HG02943 (cell line): Measurements from ENCODE around the gene RNU6-9.

Experiments
- ATAC-seq: cut with Tn5 transposase; IDR thresholded peaks from one replicate; pipeline ENCODE4 v1.9.1; 2021; ENCODE audit warnings: mild to moderate bottlenecking, low read depth, moderate library complexity; ENCODE audit not compliant: unreplicated experiment

Gene RNU6-9

DNA sequence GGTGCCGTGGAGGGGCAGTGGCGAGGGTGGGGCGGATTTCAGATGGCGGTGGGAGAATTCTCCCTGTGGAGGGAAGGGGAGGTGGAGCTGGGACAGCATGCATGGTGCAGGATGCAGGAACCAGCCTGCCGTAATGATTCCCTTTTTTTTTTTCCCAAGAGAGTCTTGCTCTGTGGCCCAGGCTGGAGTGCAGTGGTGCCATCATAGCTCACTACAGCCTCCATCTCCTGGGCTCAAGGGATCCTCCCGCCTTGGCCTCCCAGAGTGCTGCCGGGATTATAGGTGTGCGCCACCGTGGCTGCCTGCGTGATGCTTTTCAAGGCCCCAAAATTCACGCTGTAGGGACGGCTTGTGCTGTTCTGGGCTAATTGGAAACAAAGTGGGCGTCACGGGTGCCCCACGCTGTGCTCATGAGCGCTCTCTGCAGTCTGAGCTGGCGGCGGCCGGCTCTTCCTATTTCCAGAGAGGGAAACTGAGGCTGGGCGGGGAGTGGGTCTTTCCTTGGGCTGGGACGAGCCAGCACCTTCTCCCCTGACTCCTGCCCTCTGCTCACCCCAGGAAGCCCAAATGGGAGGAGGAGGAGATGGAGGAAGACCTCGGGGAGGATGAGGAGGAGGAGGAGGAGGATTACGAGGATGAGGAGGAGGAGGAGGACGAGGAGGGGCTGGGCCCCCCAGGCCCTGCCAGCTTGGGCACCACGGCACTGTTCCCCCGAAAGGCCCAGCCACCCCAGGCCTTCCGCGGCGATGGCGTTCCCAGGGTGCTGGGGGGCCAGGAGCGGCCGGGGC is 38.8 kb downstream of the RNU6-9 start:
- no peak for ATAC-seq

DNA sequence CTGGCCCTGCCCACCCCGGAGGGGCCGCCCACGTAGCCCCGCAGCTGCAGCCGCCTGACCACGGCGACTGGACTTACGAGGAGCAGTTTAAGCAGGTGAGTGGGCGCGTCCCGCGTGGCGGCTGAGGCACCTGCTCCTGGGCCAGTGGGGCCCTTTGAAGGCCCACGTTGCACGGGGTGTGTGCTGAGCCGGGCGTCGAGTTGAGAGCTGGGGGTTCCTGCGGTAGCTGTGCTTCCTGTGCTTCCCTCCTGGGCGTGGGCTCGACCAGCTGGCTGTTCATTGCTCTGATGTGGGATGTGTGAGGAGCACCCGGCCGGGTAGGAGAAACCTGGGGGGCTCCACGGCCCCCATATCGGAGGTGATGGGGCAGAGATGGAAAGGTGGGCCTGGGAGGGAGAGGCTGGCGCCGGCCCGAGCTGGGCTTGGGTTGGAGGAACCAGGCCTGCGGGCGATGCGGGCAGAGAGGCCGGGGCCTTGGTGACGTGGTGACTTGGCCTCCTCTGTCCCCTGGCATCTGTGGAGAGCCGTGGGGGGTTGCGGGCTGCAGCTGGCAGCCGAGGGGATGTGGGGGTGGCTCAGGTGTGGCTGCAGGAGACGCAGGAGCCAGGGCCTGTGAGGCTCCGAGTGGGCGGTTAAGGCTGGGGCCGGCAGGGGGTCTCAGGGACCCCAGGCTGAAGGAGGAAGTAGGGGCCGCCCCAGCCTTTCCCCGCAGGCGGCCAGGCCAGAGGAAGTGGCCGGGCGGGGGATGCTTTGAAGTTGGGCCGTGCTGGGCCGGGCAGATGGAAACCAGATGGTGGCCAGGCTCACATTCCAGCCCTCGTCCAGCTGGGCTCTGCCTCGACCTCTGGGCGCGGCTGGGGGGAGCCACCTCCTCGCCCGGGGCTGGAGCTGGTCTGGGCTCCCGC is 39.6 kb downstream of the RNU6-9 start:
- ATAC-seq = no peak

DNA sequence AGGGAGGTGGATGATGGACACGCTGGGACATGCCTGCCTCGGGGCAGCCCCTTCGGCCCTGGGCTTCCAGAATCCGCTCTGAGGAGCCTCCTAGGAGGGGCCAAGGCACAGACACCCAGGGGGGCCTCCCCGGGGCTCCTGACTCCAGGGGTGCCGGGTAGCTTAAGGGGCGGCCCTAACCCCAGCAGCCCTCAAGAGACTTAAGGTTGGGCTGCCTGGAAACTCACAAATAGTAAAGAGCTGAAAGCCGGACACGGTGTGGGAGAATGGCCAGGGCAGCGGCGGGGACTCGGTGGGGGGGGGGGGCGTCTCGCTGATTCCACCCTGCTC is 40.2 kb downstream of the RNU6-9 start:
- no peak for ATAC-seq

DNA sequence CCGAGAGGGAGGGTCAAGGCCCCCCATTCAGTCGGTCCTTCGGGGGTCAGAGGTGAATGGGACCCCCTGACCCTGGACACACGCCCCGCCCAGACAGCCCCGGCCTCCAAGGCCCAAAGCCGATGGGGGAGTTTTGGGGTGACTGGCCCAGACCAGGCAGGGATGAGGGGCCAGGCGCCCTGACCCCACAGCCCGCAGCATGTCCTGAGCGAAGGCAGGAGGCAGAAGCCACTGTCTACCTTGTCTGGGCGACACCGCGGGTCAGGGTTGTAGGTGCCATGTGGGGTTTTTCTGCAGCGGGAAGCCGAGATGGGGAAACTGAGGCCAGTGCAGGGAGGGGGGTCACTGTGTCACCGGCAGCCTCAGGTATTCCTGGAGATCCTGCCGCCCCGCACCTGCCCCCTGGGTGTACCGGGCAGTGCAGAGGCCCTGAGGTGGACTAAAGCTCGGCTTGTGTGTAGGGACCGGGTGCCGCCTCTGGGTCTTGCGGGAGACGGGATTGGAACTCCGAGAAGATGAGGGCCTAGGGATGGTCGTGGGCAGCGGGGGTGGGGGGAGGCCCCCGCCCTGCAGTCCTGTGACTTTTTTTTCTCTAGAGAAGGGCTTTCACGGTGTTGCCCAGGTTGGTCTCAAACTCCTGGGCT is 41.0 kb downstream of the RNU6-9 start:
- ATAC-seq = no peak

DNA sequence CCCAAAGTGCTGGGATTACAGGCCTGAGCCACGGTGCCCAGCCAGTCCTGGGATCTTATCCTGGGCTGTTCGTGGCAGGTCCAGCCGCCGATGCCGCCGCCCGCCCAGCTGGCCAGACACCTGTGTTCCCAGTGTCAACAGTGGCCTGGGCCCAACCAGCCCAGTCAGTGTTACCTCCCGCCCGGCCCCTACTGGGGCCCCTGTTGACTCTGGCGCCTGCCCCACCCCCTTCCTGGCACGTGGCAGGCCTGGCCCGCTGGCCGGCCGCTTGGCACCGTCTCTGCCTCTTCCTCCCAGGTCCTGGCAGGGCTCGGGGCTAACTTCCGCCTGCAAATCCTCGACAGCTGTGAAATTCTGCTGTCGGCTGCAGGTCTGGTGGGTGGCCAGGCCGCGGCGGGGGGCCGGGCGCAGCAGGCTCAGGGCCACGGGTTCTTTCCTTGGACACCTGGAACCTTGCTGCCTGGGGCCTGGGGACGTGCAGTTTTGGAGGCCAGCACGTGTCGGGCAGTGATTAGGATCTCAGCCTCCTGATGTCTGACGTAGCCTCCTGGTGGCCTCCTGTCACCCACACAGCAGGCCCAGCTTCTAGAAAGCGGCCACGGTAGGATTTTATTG is 41.7 kb downstream of the RNU6-9 start:
- no peak for ATAC-seq

DNA sequence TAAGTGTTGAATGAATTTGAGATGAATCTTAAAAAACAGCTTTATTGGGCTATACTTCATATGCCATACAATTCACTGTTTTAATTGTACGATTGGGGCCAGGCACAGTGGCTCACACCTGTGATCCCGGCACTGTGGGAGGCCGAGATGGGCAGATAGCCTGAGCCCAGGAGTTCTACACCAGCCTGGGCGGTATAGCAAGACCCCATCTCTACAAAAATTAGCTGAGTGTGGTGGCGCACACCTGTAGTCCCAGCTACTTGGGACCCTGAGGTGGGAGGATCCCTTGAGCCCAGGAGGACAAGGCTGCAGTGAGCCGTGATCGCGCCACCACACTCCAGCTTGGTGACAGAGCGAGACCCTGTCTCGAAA is 42.9 kb downstream of the RNU6-9 start:
- no peak for ATAC-seq

DNA sequence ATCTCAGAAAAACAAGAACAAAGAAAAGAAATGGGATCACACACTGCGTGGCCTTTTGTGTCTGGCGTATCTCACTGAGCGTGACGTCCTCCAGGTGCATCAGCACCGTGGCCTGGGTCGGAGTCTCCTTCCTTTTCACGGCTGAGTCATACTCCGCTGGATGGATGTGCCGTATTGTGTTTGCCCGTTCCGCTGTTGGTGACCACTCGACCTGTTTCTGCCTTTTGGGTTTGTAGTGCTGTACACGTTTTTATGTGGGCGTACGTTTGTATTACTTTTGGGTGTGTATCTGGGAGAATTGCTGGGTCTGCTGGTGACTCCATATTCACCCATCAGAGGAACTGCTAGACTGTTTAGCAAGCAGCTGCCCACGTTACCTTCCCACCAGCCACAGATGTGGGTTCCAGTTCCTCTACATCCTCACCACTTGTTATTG is 44.0 kb downstream of the RNU6-9 start:
- ATAC-seq = no peak

DNA sequence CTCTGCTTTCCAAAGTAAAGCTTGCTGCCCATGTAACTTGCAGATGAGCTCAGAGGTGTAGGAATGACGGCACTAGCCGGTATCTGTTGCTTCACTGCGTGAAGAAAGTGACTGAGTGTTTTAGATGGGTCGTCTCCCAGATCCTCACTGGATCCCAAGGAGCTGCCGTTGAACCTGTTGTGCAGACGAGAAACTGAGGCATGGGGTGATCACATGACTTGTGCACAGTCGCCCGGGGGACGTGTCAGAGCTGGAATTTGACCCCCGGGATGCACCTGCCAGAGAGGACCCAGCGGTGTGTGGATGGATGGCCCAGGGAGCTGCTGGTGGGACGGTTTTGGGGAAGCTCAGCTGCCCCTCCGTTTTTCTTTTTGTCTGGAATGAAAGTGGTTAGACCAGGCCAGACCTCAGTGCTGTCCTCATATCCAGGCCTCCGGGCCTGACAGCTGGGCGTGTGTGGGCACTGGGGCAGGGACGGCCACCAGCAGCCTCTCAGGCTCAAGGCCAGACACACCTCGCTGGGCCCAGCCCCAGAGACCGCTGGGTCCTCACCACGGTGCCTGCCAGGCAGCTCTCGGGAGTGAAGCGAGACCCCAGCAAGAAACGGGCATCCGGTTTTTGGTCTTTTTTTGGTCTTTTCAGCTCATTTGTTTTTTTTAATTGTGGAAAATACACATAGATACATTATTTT is 45.1 kb downstream of the RNU6-9 start:
- no peak for ATAC-seq

DNA sequence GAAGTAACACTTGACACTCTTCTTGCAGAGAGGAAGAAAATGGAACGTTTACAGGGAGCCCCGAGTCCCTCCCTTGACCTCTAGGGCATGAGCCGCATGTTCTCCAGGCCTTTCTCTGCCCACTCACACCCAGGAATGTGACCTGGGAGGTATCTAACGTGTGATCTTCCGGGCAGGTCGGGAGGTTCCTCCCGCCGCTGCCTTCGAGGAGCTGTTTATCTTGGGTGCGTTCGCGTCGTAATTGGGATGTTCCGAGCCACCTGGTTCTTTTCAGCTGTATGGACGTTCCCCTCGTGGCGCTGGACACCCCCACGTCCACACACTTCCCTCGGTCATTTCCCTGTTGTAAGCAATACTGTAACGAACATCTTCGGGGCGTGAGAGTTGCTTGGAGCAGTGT is 46.2 kb downstream of the RNU6-9 start:
- ATAC-seq = no peak

DNA sequence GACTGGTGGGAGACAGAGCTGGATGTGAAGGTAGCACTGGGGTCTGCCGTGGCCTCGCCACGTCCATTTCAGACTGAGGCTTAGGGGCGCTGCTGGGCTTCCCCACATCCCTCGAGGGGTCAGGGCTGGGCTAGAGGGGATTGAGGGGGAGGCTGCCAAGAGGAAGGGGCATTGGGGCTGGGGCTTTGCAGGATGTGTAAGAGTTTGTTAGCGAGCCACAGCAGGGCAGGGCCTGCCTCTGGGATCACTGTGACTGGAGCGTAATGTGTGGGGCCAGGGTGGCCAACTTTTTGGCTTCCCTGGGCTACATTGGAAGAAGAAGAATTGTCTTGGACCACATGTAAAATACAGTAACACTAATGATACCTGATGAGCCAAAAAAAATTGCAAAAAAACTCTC is 46.6 kb downstream of the RNU6-9 start:
- ATAC-seq = no peak

DNA sequence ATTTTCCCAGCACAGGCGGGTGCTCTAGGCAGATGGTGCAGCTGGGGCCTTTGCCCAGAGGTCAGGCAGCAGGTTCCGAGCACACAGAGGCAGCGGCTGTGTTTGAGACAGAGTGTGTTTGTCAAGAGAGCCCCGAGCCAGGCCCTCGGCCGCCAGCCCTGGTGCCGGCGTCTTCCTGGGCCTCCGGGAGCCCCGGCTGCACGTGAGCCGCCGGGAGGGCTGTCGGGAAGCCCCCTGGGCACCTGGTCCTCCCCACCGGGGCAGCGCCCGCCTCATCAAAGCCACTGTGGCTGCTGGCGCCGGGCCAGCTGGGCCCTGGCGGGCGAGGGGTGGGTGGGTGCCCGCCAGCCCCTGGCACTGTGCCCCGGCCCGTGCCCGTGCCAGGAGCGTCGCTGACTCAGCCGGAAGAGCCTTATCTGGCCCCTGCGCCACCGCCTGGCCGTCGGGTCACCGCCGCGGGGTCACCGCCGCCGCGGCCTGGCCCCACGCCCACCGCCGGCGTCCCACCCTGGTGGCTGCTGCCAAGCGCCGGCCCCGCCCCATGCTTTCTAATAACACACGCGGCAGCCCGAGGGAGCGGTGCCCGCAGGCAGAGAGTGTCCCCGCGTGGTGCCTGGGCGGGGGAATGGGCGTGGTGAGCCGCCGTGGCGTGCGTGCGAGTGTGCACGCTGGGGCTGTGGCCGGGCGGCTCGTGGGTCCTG is 47.5 kb downstream of the RNU6-9 start:
- no peak for ATAC-seq

DNA sequence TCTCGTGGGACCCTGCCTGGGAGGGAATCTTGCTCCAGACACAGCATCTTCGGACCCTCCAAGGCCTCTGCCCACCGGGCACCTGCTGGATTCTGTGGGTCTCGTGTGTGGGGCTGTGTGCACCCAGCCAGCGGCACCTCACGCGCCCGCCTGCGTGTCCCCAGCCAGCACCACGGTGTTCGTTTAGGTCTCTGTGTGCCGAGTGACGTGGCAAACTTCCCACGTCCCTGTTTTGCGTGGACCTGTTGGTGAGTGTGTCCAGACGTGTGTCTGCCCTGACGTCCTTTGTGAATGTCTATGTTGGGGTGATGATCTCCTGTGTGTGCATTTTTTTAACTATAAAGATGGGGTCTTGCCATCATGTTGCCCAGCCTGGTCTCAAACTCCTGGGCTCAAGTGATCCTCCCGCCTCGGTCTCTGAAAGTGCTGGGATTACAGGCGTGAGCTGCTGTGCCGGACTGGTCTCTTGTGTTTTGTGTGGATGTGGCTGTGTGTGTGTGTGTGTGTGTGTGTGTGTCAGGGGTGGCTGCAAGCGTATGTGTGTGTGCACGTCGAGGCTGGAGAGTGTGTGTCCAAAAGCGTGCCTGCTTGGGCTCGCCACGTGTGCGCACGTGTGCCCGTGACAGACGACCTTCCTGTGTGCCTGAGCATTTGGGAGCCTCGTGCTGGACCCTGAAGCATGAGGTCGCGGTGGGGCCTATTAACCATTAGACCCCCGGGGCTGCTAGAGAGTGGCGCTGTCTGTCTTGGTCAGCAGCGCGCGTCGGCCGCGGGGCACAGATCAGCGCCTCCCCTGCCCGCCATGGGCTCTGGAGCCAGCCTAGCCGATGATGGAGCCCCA is 48.2 kb downstream of the RNU6-9 start:
- no peak for ATAC-seq

DNA sequence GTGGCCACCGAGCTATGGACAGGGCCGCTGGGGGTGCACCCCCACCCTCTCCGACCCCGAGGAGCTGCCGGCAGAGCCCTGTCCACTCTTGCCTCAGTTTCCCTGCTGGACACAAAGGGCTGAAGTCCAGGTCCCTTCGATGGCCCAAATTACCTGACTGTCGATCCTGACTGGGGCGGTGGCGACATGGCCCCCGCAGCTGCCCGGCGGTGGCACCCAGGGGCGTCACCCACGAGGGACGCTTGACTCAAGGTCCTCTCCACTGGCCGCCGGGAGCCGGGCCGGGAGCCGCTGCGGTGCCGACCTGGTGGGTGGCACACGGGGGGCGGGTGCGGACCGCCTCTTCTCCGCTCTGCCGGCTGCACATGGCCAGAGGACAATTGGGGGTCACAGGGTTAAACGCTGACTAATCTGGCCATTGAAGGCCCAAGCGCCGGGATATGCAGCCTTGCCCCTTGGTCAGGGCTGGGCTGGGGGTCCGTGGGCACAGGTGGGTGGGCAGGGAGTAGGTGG is 48.9 kb downstream of the RNU6-9 start:
- no peak for ATAC-seq
